ENCODE data around the gene SASS6.

SASS6 gene

GRCh38 chr1:100035214-100035613 is 97.5 kb downstream of the SASS6 start:
- H3K9me3 ChIP-seq = no peaks in the 10 kb centered on the region
- no peak for DNase-seq
- no peak overlapping the region for H3K27ac ChIP-seq
- intact Hi-C loops (cut with DNase I; ENCODE audit: low total_unique reads) = no loop called here
- peaks cover 0 to 19% (median 6%) of the 10 kb centered on the region in 4 donors for H3K4me1 ChIP-seq
- H3K4me3 ChIP-seq = no peak overlapping the region
- H3K27me3 ChIP-seq = no peaks in the 10 kb centered on the region
- TF ChIP-seq CTCF (IDR thresholded peaks at IDR 0.05) = no peak
- H3K36me3 ChIP-seq = no peaks in the 10 kb centered on the region

DNA sequence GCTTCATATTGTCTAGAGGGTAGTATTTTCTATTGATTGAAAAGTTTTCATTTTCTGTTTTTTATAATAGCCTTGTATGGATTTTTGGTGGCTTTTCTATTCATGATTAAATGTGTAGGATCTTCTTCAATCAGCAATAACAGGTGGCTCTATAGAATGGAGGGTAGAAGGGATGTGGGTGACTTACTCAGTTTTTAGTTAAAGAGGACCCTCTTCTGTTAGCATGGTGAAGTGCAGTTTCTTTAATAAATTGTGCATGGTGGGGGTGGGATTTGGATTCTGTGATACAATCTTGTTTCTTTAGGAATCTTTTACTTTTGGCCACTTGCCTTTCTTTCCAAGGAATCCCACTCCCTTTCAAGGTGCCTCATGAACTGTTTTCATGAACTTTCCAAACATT is 98.3 kb downstream of the SASS6 start:
- intact Hi-C loops (cut with DNase I; ENCODE audit: low total_unique reads) = no loop called here
- no peaks in the 10 kb centered on the region for H3K27me3 ChIP-seq
- no peak for DNase-seq
- no peak for TF ChIP-seq CTCF (IDR thresholded peaks at IDR 0.05)
- H3K4me1 ChIP-seq = peaks cover 0 to 12% (median 0%) of the 10 kb centered on the region in 4 donors
- no peaks in the 10 kb centered on the region for H3K9me3 ChIP-seq
- no peaks in the 10 kb centered on the region for H3K36me3 ChIP-seq
- H3K4me3 ChIP-seq = no peak overlapping the region
- no peak overlapping the region for H3K27ac ChIP-seq

All from tibial artery (tissue), 4 donors.